Erythroblast (primary cell): ENCODE data around the gene TMEM81.

Source experiments
- GATA1 ChIP-seq: IDR thresholded peaks from 2 replicates; pipeline ENCODE4 v1.6.1; 2011; ENCODE audit warnings: low read depth, mild to moderate bottlenecking, control low read depth, low read length, moderate library complexity
- POLR2A ChIP-seq: IDR thresholded peaks from 2 replicates; pipeline ENCODE4 v1.6.1; 2011; ENCODE audit warnings: mild to moderate bottlenecking, low read length

DNA sequence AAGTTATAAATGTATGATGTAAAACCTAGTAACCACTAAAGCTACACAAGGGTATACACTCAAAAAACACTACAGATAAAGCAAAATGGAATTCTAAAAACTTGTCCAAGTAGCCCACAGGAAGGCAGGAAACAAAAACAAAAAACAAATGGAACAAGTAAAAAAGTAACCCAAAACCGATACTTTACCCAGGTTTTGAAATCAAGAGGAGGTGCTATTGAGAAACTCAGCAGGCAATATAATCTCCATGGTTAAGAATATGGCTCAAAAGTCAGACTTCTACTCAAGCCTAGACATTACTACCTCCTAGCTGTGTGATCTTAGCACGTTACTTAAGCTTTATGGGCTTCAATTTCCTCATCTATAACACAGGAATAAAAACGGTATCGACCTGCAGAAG lies 24.2 kb upstream of the TMEM81 start:
- TF ChIP-seq POLR2A (no peak), GATA1 (no peak)
